ENCODE data around the gene MIS18A. TPM values are rescaled to one million over a fixed set of nuclear protein-coding genes. Genes with fewer than 3 reads are reported as not detected.

The MIS18A gene
- total and polyA plus RNA-seq, 10 of the 15 experiments (the other 5 are each of a cell fraction or from before 2014, with no cell fraction given): 6.5 to 48.9 (median 24.8) TPM

DNA sequence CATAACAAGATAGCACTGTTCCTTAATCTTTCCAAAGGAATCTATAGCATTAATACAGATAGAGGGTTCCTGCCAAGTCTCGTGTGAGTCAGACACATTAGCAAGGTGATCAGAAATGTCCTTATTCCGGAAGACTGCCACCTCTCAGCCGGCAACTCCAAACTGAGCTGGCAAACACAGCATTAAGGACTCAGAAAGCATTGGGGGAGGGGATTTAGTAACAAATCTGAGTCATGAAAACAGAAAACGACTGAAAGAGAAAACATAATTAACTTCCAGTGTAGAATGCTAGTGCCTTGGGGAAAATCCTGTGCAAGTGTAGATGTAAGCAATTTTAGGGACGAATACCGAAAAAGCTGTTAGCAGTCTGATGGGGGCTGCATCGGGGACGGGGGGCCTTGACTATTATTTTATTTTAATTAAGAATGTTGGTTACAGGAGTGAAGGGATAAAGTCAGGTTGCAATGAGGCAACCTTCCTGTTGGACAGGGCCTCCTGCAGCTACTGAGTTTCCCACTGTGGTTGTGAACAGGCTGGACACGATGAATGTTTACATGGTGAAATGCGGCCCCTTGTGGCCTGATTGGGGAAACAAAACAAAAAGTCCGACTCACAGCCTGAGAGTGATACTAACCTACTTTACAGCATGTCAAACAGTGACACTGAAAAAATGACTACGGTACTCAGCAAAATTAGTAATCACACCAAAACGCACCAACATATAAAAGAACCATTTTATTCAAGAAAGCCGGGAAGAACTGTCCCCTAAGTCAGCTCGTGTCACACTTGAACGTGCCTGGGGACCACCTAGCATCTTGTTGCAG, 20.7 kb downstream of the MIS18A start (continued):
- TF ChIP-seq SREBF1 (IDR thresholded peaks at IDR 0.05; ENCODE audit: low read length): no peak
- TF ChIP-seq POLR2AphosphoS2 (IDR thresholded peaks at IDR 0.05; ENCODE audit: low read depth, low read length): no peak
- TF ChIP-seq ZNF207 (IDR thresholded peaks at IDR 0.05; ENCODE audit: borderline replicate concordance): no peak
- TF ChIP-seq, protein P1, sequence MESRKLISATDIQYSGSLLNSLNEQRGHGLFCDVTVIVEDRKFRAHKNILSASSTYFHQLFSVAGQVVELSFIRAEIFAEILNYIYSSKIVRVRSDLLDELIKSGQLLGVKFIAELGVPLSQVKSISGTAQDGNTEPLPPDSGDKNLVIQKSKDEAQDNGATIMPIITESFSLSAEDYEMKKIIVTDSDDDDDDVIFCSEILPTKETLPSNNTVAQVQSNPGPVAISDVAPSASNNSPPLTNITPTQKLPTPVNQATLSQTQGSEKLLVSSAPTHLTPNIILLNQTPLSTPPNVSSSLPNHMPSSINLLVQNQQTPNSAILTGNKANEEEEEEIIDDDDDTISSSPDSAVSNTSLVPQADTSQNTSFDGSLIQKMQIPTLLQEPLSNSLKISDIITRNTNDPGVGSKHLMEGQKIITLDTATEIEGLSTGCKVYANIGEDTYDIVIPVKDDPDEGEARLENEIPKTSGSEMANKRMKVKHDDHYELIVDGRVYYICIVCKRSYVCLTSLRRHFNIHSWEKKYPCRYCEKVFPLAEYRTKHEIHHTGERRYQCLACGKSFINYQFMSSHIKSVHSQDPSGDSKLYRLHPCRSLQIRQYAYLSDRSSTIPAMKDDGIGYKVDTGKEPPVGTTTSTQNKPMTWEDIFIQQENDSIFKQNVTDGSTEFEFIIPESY (IDR thresholded peaks at IDR 0.05): no peak
- no peak for TF ChIP-seq ZNF274 (IDR thresholded peaks at IDR 0.05; ENCODE audit: insufficient read depth, insufficient read length)
- TF ChIP-seq, protein P2, sequence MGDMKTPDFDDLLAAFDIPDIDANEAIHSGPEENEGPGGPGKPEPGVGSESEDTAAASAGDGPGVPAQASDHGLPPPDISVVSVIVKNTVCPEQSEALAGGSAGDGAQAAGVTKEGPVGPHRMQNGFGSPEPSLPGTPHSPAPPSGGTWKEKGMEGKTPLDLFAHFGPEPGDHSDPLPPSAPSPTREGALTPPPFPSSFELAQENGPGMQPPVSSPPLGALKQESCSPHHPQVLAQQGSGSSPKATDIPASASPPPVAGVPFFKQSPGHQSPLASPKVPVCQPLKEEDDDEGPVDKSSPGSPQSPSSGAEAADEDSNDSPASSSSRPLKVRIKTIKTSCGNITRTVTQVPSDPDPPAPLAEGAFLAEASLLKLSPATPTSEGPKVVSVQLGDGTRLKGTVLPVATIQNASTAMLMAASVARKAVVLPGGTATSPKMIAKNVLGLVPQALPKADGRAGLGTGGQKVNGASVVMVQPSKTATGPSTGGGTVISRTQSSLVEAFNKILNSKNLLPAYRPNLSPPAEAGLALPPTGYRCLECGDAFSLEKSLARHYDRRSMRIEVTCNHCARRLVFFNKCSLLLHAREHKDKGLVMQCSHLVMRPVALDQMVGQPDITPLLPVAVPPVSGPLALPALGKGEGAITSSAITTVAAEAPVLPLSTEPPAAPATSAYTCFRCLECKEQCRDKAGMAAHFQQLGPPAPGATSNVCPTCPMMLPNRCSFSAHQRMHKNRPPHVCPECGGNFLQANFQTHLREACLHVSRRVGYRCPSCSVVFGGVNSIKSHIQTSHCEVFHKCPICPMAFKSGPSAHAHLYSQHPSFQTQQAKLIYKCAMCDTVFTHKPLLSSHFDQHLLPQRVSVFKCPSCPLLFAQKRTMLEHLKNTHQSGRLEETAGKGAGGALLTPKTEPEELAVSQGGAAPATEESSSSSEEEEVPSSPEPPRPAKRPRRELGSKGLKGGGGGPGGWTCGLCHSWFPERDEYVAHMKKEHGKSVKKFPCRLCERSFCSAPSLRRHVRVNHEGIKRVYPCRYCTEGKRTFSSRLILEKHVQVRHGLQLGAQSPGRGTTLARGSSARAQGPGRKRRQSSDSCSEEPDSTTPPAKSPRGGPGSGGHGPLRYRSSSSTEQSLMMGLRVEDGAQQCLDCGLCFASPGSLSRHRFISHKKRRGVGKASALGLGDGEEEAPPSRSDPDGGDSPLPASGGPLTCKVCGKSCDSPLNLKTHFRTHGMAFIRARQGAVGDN (IDR thresholded peaks at IDR 0.05): no peak
- TF ChIP-seq FOXM1 (IDR thresholded peaks at IDR 0.05; ENCODE audit: low read depth, low read length): peak; percentile 43; the same call in 1 of the 2 replicates
- peak; percentile 92 for TF ChIP-seq RAD21 (IDR thresholded peaks at IDR 0.05; ENCODE audit: insufficient read depth, low read depth, low read length)
- no peak for TF ChIP-seq HDAC6 (IDR thresholded peaks at IDR 0.05; ENCODE audit: unreplicated experiment)
- TF ChIP-seq NFYA (IDR thresholded peaks at IDR 0.05; ENCODE audit: borderline replicate concordance, low read depth, low read length): no peak
- TF ChIP-seq, protein P3, sequence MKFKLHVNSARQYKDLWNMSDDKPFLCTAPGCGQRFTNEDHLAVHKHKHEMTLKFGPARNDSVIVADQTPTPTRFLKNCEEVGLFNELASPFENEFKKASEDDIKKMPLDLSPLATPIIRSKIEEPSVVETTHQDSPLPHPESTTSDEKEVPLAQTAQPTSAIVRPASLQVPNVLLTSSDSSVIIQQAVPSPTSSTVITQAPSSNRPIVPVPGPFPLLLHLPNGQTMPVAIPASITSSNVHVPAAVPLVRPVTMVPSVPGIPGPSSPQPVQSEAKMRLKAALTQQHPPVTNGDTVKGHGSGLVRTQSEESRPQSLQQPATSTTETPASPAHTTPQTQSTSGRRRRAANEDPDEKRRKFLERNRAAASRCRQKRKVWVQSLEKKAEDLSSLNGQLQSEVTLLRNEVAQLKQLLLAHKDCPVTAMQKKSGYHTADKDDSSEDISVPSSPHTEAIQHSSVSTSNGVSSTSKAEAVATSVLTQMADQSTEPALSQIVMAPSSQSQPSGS (IDR thresholded peaks at IDR 0.05; ENCODE audit: low read length): no peak
- no peak for TF ChIP-seq YBX1 (IDR thresholded peaks at IDR 0.05)
- peak; percentile 88 for TF ChIP-seq SMC3 (IDR thresholded peaks at IDR 0.05; ENCODE audit: borderline replicate concordance, low read length)
- TF ChIP-seq ZZZ3 (IDR thresholded peaks at IDR 0.05; ENCODE audit: control insufficient read depth, insufficient read length, low read depth): no peak
- no peak for TF ChIP-seq SREBF2 (IDR thresholded peaks at IDR 0.05; ENCODE audit: low read length)
- TF ChIP-seq RAD51 (IDR thresholded peaks at IDR 0.05): no peak
- TF ChIP-seq, protein P4, sequence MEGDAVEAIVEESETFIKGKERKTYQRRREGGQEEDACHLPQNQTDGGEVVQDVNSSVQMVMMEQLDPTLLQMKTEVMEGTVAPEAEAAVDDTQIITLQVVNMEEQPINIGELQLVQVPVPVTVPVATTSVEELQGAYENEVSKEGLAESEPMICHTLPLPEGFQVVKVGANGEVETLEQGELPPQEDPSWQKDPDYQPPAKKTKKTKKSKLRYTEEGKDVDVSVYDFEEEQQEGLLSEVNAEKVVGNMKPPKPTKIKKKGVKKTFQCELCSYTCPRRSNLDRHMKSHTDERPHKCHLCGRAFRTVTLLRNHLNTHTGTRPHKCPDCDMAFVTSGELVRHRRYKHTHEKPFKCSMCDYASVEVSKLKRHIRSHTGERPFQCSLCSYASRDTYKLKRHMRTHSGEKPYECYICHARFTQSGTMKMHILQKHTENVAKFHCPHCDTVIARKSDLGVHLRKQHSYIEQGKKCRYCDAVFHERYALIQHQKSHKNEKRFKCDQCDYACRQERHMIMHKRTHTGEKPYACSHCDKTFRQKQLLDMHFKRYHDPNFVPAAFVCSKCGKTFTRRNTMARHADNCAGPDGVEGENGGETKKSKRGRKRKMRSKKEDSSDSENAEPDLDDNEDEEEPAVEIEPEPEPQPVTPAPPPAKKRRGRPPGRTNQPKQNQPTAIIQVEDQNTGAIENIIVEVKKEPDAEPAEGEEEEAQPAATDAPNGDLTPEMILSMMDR (IDR thresholded peaks at IDR 0.05 in 2 of 3, conservative IDR thresholded peaks at IDR 0.05 in 1 of 3; ENCODE audit: control insufficient read depth in 2 of 3, extremely low read depth in 1 of 3, insufficient read depth in 1 of 3, low read depth in 3 of 3, low read length in 3 of 3): peak; percentile 62 to 90 (median 78); a peak in 5 of 6 replicates
- no peak for TF ChIP-seq KDM1A (IDR thresholded peaks at IDR 0.05; ENCODE audit: borderline replicate concordance)
- no peak for TF ChIP-seq ETV6 (conservative IDR thresholded peaks at IDR 0.05 in 1 of 2, IDR thresholded peaks at IDR 0.05 in 1 of 2; ENCODE audit: borderline replicate concordance in 1 of 2, low read depth in 1 of 2)
- TF ChIP-seq ESRRA (IDR thresholded peaks at IDR 0.05; ENCODE audit: low read length): no peak
- 0 out of 2 replicates have a peak, but pooled peaks have one; percentile 34 for TF ChIP-seq YY1 (IDR thresholded peaks at IDR 0.05; ENCODE audit: low read depth, low read length)
